ENCODE data around the gene BRD4.
"Not testable (repeated sequence)": the region's sequence is repeated elsewhere in the genome, so short reads cannot be mapped to it uniquely, and the experiment has no call there.

Gene BRD4

GRCh38 chr19:15358918-15359317 is 26.6 kb upstream of the BRD4 start:
- no peak for DNase-seq

DNA sequence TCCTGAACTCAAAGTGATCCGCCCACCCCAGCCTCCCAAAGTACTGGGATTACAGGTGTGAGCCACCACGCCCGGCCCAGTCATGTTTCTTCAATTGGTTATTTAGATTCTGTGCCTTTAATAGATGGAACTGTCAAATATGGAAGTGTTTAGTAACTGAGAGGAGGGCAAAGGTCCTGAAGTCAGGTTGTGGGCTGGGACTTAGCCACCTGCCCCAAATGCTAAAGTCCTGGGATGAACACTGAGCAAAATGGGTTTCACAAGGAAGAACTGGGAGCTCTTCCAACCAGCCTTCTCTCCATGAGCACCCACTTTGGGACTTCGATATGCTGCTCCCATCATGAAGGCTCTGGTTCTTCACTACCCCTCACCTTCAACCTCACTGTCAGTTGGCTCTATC is 25.6 kb upstream of the BRD4 start:
- DNase-seq, result no peak

DNA sequence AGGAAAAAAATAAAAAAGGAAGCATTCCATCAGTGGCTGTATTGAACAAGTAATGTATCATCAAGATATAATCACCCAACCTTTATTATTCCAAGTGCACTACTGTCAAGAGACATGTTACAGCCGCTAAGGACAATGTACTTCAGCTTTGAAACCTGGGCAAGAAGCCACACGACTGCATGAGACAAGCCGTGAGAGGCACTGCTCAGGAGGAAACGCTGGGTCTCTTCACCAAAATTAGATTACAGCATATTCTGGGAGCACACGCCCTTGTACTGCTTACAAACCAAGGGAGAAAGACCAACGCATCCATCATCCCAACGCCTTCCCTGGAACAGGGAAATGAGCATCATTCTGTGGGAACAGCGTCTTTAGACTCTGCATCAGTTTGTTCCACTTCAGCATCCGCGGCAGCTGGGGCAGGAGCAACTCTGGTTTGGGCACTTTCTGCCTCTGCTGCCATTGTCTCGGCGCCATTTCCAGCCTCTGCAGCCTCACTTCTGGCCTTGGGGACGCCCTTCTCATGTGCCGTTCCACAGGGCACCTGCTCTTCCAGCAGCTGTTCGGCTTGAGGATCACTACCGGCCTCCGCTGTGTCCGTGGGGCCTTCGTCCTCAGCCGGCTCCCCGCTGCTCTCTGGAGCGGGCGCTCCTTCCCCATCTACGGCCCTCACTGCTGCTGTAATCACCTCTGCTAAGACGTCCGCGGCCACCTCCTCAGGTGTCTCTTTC is 22.4 kb upstream of the BRD4 start:
- no peak for DNase-seq

DNA sequence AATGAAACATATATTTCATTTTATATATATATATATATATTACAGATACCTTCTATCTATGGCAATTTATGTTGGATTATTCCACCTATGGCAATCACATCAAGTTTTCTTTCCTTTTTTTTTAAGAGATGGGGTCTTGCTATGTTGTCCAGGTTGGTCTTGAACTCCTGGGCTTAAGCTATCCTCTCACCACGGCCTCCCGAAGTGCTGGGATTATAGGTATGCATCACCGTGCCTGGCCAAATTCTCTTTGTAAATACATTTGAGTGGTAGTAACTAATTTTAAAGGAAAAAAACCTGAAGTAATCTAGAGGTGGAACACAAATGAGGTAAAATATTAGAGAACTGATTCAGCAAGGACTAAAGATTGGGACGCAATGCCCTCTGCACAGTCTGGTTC is 21.6 kb upstream of the BRD4 start:
- no peak for DNase-seq

DNA sequence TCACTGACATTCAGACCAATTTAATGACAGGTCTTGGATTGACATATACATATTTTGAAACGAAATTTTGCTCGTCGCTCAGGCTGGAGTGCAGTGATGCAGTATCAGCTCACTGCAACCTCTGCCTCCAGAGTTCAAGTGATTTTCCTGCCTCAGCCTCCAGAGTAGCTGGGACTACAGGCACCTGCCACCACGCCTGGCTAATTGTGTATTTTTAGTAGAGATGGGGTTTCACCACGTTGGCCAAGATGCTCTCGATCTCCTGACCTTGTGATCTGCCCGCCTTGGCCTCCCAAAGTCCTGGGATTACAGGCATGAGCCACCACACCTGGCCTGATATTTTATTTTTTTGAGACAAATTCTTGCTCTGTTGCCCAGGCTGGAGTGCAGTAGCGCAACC is 20.2 kb upstream of the BRD4 start:
- DNase-seq, result not testable (repeated sequence)

GRCh38 chr19:15341328-15341727 is 9.0 kb upstream of the BRD4 start:
- DNase-seq, result not testable (repeated sequence)

GRCh38 chr19:15340086-15340485 is 7.7 kb upstream of the BRD4 start:
- DNase-seq, result no peak

GRCh38 chr19:15337202-15337601 is 4.9 kb upstream of the BRD4 start:
- no peak for DNase-seq

DNA sequence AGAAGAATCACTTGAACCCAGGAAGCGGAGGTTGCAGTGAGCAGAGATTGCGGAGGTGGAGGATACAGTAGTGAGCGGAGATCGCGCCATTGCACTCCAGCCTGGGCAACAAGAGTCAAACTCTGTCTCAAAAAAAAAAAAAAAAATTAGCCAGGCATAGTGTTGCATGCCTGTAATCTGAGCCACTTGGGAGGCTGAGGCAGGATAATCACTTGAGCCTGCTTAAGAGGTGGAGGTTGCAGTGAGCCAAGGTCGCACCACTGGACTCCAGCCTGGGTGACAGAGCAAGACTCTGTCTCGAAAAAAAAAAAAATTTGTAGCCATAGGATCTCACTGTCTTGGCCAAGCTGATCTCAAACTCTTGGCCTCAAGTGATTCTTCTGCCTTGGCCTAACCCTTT is 3.7 kb upstream of the BRD4 start:
- DNase-seq, result not testable (repeated sequence)

DNA sequence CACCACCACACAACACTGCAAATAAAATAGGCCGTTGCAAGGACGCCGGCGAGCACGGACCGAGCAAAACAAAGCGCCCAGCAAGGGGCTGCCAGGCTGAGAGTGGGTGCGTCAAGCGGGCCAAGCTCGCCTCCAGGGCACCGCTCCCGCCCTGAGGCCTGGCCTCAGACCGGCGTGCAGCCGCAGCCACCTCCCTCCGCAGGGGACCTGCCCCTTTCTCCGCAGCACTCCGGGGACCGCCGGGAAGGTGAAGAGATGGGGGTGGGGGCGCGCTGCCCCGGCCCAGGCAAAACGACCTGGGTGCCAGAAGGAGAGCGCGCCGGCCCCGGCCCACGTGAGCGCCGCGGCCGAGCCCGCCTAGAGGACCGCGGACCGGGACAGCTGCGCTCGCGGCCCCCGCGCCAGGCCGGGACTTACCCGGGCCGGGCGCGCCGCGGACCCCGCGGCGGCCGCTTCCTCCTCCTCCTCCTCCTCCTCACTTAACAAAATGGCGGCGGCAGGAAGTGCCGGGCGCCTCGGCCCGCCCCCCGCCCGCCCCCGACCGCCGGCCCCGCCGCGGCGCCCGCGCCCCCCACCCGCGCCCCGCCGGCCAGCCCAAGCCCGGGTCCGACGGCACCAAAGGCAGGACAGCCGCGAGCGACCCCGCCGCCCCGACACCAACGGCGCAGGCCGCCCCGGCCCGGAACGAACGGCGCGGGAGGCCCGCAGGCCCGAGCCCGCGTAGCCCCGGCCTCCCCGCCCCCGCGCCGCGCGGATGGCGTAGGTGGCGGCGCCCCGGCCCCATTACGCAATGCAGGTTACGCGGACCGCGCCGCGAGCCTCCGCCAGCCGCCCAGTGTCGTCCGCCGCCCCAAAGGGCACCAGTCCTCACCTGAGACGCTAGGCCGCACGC is 674 bp downstream of the BRD4 start:
- DNase-seq, result peak; percentile 50

DNA sequence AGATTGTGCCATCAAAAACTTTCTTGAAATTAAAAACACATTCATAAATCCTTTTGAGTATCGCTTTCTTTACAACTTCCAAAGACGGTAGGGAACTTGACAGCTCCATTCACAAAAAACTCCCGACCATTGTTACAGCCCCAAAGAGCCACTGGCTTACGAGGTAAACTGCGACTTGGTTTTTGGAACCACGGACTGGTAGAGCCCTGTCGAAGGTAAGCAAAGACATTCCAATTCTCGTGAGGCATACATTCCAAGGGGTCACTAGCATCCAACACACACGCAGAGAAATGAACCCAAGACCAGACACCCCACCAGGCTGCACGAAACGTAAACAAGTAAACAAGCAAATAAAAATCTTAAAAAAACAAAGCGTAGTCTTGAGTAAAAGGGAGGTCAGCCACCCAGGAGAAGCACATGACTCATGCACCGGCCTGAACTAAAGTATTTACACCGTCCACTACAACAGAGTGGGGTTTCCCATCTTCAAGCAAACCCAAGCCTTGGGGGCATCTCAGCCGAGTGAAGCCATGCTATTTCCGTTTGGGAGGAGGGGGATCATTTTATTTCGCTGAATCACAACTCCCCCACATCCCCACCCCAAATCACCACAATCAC is 1.4 kb downstream of the BRD4 start:
- no peak for DNase-seq

DNA sequence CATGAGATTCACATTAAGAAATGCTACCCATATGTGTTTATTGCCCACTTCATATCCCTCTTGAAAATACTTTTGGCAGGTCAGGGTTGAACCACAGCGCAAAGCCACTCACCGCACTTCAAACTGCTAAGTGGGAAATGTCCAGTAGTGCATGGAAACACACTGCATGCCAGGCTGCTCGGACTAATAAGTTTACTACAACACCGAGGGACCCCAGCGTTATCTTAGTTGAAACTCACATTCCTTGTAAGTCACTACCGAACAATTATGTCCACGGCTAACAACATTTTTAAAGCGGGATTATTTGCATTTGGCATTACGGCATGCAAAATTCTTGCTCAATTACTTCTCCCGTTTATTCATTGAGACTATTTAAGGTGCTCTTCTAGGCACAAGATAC is 4.0 kb downstream of the BRD4 start:
- no peak for DNase-seq

DNA sequence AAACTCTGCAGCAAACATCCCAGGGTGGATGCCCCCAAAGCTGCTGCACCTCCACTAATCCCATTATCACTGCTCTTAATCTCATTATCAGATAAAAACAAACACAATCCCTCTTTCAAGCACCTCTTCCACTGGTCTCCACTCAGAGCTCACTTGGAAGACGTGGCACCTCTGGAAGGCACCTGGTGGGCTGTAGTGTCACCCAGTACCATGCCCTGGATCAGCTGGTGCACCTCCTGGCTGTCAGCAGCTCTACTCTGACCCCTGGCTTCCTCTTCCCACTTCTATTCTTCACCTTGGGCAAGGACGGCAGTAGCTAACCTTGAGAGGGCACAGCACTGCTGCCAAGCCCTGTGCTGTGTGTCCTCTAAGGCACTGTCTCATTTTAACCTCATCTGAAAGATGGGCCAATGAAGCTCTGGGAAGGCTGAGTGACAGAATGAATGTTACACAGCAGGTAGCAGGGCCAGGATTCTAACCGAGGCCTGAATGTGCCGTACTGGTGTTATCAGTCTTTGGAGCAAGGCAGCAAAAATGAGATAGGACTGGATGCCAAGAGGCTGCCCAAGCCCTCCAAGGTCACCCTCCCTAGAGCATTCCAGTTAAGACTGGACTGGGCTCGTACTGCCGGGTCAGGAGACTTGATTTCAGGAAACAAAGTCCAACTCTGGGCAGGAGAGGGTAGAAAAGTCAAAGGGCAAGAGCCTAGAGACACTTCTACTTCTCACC is 7.4 kb downstream of the BRD4 start:
- DNase-seq, result peak; percentile 77

GRCh38 chr19:15323496-15324235 is 8.7 kb downstream of the BRD4 start:
- peak; percentile 62 for DNase-seq

GRCh38 chr19:15321739-15322138 is 10.6 kb downstream of the BRD4 start:
- no peak for DNase-seq

- DNase-seq, result no peak
These were observed 12.2 kb downstream of the BRD4 start for GRCh38 chr19:15320116-15320515.

GRCh38 chr19:15318241-15318691 is 14.1 kb downstream of the BRD4 start:
- DNase-seq, result no peak

GRCh38 chr19:15317392-15318071 is 14.8 kb downstream of the BRD4 start:
- no peak for DNase-seq

- no peak for DNase-seq
These were observed 15.8 kb downstream of the BRD4 start for GRCh38 chr19:15316498-15316897.

- DNase-seq, result no peak
These were observed 17.2 kb downstream of the BRD4 start for GRCh38 chr19:15315101-15315500.

DNA sequence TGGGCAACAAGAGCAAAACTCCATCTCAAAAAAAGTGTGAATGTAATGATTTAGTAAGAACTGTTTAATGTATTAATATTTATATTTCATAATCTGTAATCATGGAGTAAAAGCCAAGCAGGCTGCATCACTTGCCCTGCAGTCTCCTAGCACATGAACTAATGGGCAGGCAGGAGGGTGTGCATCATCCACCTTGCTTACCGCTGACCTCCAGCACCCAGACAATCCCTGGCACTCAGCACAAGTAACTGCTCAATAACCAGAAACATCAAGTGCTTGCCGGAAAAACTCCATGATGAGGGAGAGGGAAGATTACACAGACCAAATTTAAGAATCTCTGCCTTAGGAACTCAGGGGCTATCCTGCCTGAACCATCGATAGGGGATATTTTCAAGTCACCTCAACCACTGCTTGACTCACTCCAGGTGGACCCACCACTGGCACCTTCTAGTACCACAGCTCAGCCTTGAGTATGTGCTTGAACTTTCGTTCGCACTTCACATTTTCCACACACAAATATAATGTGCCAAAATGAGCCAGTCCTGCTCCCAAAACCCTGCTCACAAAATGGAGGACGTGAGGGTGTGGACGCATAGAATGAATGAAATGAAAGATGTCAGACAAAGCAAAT is 18.6 kb downstream of the BRD4 start:
- no peak for DNase-seq
